T-helper 2 cell treated with Interferon-gamma antibody and Interleukin-4, amounts not matched to agents 5 μg/mL and 100 μg/mL, for 36 hours (primary cell): ENCODE measurements around the gene LYPD6B.

ENCODE experiments used
- DNase-seq: peaks from one replicate; pipeline ENCODE4 v3.0.0; 2021; ENCODE audit warnings: low spot score
- H3K27ac Mint-ChIP-seq: one replicate; pipeline ENCODE4 v1.8.0; 2021; ENCODE audit warnings: mild to moderate bottlenecking, mixed read lengths
- H3K27me3 Mint-ChIP-seq: one replicate; pipeline ENCODE4 v1.8.0; 2021; ENCODE audit warnings: low read depth, mixed read lengths
- H3K36me3 Mint-ChIP-seq: one replicate; pipeline ENCODE4 v1.8.0; 2021; ENCODE audit warnings: low read depth, mixed read lengths
- H3K4me1 Mint-ChIP-seq: one replicate; pipeline ENCODE4 v1.8.0; 2021; ENCODE audit warnings: low read depth, mixed read lengths
- H3K4me3 Mint-ChIP-seq: one replicate; pipeline ENCODE4 v1.8.0; 2022; ENCODE audit warnings: mild to moderate bottlenecking, moderate library complexity, mixed read lengths
- H3K9me3 Mint-ChIP-seq: one replicate; pipeline ENCODE4 v1.8.0; 2021; ENCODE audit warnings: mixed read lengths

The LYPD6B gene

DNA sequence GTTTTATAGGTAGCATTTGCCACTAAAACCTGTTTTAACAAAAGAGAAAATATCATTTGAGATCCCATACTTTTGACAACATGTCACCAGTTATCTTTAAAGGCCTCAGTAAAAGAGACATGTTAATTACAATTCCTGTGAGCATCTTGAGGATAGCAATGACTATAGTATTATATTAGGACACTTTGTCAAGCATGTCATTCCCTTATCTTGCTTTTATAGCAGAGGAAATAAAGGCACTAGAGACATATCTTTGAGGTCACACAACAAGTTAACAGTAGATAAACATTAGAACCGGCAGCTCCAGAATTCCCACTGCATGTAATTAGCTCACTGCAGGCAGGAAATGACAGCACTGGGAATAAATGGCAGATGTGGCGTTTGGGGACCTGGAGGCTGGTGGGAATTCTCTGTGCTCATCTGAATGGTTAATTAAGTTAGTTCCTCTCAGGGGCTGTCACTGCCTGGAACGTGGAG lies 25.9 kb downstream of the LYPD6B start:
- peaks cover 9% of the 10 kb centered on the region for H3K4me1 Mint-ChIP-seq

DNA sequence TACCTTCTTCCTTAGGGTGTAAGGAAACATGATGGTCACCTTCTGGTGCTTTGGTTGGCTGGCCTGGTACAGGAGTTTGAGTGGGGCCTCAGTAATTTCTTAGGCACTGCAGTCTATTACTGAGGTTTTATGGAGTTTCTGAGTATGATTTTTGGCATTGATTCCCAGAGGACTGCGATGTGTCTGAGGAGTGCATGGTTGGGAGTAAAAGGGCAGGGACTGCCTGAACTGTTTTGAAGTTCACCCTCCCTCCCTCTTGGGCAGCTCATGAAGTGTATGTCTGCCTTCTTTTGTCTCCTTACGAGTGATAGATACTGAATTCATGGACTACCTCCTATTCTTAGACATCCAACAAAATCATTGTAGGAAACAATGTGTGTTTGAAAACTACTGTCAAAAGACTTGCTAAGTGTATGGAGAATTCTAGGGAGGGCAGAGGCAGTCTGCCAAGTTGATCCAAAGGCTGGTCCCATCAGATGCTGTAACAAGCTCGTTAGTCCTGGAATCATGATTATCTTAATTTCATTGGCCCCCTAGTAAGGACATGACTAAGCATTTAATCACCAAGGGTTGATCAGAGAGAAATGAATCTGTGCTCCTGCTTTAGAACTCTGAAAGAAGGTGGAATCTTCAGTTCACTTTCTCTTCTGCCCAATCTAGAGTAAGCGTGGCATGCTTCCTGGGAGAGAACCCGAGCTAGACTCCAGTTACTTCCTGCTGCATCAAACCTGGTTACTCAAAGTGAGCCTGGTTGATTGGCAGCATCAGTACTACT lies 26.5 kb downstream of the LYPD6B start:
- H3K4me1 Mint-ChIP-seq = peaks cover 15% of the 10 kb centered on the region
- H3K36me3 Mint-ChIP-seq = no peaks in the 10 kb centered on the region
- H3K27me3 Mint-ChIP-seq = peaks cover 9% of the 10 kb centered on the region
- no peaks in the 10 kb centered on the region for H3K9me3 Mint-ChIP-seq
- no peak overlapping the region for H3K27ac Mint-ChIP-seq
- H3K4me3 Mint-ChIP-seq = no peak overlapping the region
- no peak for DNase-seq

More for the DNA sequence above, 25.9 kb downstream of the LYPD6B start:
- H3K36me3 Mint-ChIP-seq = no peaks in the 10 kb centered on the region
- DNase-seq = no peak
- no peak overlapping the region for H3K27ac Mint-ChIP-seq
- H3K27me3 Mint-ChIP-seq = peaks cover 12% of the 10 kb centered on the region
- H3K4me3 Mint-ChIP-seq = no peak overlapping the region
- H3K9me3 Mint-ChIP-seq = no peaks in the 10 kb centered on the region

DNA sequence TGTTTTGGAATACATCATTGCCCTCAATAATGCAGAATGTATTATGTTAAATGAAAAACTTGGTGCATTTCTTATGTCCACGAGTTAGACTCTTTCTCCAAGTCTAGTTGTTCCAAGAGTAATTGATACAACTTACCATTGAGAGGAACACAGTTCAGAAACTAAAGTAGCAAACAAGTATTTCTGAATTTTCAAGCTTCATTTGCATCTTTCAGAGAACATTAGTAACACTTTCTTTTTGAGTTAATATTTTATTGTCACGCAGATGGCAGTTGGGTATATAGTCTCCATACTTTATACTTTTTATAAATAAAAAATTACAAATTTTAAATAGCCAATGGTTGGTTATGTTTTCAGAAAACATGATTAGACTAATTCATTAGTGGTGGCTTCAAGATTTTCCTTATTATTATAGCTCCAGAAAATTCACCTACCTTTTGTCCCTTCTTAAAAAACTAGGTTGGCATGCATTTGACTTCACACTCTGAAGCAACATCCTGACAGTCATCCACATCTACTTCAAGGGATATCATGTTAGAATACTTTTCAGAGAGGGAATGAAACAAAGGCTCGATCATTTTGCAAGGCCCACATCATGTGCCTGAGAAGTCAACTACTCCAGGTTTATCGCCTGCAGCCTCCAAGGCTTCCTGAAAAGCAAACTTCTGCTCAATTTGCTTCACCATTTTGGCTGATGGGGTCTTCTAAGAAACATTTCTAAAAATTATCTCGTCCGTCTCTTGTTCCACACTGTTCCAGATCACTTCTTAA lies 29.9 kb downstream of the LYPD6B start:
- no peaks in the 10 kb centered on the region for H3K36me3 Mint-ChIP-seq
- H3K9me3 Mint-ChIP-seq = no peaks in the 10 kb centered on the region
- H3K4me1 Mint-ChIP-seq = peaks cover 24% of the 10 kb centered on the region
- peaks cover 20% of the 10 kb centered on the region for H3K27me3 Mint-ChIP-seq
- peak overlapping the region; percentile 25 for H3K4me3 Mint-ChIP-seq
- no peak for DNase-seq
- peak overlapping the region; percentile 64 for H3K27ac Mint-ChIP-seq

DNA sequence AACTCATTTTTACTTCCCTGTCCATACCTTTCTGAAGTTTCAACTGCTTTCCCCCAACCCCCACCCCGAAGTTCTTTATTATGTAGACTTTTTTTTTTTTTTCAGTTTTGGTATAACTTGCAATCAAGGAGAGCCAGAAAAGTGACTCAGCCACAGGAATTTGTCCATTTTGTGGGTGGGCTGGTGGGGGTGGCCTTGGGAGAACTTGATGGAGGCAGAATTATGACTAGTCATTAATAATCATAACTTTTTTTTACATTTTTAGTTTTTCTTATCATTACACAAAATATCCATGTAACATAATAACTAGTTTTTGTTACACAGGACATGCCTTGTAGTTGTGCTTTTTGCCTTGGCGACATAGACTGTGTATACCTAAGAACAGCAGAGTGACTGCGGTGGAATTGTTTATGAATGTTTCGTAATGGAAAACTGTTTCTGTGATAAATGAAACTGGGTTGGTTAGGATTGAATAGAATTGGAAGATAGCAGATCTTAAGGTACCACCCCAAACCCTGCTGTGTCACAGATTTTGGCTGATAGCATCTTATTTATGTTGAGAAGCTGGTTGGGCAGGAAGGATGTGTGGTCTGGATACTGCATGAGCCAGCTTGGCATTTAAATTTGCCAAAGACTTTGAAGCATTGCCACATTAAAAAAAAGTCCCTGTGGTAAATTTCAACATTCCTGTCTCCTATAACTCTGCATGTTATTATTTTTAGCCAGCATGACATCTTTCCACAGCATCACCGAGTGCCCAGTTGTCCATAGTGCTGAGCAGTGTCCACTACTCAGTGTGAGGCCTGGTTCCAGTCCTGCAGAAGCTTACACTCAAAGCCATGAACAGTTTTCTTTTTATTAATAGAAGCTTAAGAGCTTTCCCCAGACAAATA lies 30.7 kb downstream of the LYPD6B start:
- Mint-ChIP-seq H3K27ac (peak overlapping the region; percentile 67), H3K4me1 (peaks cover 24% of the 10 kb centered on the region), H3K9me3 (no peaks in the 10 kb centered on the region), H3K4me3 (peak overlapping the region; percentile 29), H3K36me3 (no peaks in the 10 kb centered on the region), H3K27me3 (peaks cover 26% of the 10 kb centered on the region)
- peak; percentile 70 for DNase-seq

DNA sequence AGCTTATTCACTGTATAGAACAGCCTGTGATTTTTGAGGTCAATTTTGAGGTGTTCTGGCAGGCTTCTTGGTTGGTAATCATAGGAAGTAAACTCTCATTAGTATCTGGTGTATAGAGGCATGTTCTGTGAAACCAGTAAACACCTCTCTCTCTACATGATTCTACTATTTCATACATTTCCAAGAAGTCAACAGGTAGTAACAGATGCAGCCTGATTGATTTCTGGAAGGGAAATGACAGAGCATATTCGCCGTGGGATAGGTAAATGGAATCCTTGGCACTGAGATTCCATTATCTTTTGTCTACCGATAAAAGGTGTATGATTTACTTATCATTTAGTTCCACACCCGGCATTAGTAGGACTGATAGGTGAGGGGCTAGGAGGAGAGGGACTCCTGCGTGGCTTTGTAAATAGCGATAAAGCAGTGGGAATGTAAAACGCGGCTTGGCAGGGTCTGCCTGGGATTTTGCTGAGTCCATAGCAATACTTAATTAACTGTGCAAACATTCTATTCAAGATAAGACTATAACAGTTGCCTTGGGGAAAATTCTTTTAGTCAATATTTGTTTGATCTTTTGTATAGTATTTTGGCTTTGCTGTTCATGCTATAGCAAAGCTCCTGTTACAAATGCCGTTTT lies 32.3 kb downstream of the LYPD6B start:
- H3K9me3 Mint-ChIP-seq = no peaks in the 10 kb centered on the region
- DNase-seq = no peak
- H3K4me3 Mint-ChIP-seq = no peak overlapping the region
- no peak overlapping the region for H3K27ac Mint-ChIP-seq
- H3K4me1 Mint-ChIP-seq = peaks cover 24% of the 10 kb centered on the region
- H3K27me3 Mint-ChIP-seq = peaks cover 31% of the 10 kb centered on the region
- no peaks in the 10 kb centered on the region for H3K36me3 Mint-ChIP-seq

DNA sequence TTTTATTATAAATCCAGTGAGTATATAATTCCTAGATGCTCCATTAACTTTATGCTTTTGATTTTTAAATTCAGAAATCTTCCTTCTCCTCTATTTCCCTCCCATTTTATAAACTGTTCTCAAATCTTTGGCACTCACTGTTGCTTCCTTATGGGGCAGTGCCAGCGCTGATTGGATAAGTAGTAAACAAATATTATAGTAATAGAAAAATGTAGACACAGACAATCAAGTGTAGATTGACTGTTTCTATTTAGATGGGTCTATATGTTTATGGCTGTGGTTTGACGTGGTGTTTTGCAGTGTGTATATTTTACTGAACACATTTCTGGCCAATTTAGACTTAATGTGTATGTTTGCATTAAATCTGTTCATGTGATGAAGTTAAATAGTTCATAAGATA lies 36.6 kb downstream of the LYPD6B start:
- Mint-ChIP-seq H3K4me3 (no peak overlapping the region), H3K4me1 (peaks cover 8% of the 10 kb centered on the region), H3K9me3 (no peaks in the 10 kb centered on the region), H3K36me3 (no peaks in the 10 kb centered on the region), H3K27ac (no peak overlapping the region), H3K27me3 (peaks cover 41% of the 10 kb centered on the region)
- DNase-seq = no peak

DNA sequence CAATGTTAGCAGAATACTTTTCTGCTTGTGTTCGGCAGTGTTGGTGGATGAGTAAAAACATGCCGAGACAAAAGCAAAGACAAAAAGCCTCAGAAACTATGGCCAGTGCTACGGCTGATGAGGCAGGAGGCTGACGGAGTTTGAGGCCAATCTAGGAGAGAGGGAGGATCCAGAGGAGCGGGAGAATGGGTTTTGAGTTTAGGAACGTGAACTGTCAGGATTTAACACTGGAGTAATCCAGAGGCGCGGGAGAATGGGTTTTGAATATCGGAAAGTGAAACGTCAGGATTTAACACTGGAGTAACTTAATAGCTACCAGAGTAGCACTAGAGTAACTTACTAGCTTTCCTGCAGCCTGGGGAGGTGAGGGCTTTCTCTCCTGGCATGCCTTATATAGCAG lies 37.4 kb downstream of the LYPD6B start:
- H3K9me3 Mint-ChIP-seq = no peaks in the 10 kb centered on the region
- H3K4me1 Mint-ChIP-seq = peaks cover under 1% of the 10 kb centered on the region
- H3K36me3 Mint-ChIP-seq = no peaks in the 10 kb centered on the region
- peaks cover 35% of the 10 kb centered on the region for H3K27me3 Mint-ChIP-seq
- DNase-seq = no peak
- H3K4me3 Mint-ChIP-seq = no peak overlapping the region
- H3K27ac Mint-ChIP-seq = no peak overlapping the region

DNA sequence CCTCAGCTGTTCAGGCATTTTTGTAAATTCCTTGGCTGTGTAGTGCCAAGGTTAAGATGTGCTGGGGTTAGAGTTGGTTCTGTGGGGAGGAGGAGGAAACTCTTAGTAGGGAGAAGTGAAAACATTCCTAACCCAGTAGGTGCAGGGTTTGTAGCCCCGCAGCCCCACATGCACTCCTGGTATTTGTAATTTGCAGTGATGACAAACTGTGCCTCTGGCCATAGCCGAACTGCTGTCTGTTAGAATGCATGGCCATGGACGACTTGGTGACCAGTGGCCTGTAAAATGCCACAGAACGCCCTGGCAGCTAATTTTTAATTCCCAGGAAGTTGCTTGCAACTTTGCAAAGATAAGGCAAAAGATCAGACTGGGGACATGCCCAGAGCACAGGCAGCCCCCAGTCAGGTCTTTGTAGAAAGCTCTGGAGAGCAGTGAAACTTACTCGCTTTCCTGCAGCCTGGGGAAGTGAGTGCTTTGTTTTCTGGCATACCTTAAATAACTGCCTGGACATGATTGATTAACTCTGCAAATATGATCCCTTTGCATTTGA lies 38.4 kb downstream of the LYPD6B start:
- no peak for DNase-seq
- no peak overlapping the region for H3K27ac Mint-ChIP-seq
- H3K4me3 Mint-ChIP-seq = no peak overlapping the region
- peaks cover 40% of the 10 kb centered on the region for H3K27me3 Mint-ChIP-seq
- H3K4me1 Mint-ChIP-seq = no peaks in the 10 kb centered on the region
- H3K36me3 Mint-ChIP-seq = no peaks in the 10 kb centered on the region
- H3K9me3 Mint-ChIP-seq = no peaks in the 10 kb centered on the region

DNA sequence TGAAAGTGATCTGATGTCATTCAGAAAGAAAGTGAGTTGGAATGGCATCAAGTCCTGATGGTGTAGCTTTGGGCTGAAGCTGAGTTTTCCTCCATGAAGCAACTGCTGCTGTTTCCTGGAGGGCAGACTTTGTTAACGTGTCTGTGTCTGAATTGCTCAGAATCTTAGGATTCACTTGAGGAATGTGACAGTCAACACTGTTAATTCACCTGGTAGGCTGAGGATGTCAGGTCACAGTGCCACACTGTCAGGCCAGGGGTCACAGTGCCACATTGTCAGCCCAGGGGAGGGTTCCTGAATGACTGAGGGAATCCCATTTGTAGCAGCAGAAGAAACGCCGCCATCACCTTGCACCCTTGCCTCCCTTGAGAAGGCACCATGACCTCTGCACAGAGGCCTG lies 39.4 kb downstream of the LYPD6B start:
- Mint-ChIP-seq H3K27ac (no peak overlapping the region), H3K4me3 (no peak overlapping the region), H3K9me3 (no peaks in the 10 kb centered on the region), H3K27me3 (peaks cover 38% of the 10 kb centered on the region), H3K4me1 (no peaks in the 10 kb centered on the region), H3K36me3 (no peaks in the 10 kb centered on the region)
- no peak for DNase-seq

DNA sequence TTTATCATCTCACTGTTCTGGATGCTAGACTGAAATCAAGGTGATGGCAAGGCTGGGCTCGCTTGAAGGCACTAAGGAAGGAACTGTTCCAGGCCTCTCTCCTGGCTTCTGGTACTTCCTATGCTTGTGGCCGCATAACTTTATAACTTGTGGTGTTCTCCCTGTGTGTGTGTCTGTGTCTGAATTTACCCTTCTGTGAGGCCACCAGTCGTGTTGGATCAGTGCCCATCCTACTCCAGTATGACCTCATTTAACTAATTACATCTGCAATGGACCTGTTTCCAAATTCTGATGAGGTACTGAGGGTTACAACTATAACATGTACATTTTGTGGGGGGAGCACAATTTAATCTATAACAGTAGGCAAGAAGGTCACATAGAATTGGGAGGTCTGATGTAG lies 41.6 kb downstream of the LYPD6B start:
- peaks cover 32% of the 10 kb centered on the region for H3K27me3 Mint-ChIP-seq
- H3K36me3 Mint-ChIP-seq = no peaks in the 10 kb centered on the region
- no peak overlapping the region for H3K4me3 Mint-ChIP-seq
- H3K4me1 Mint-ChIP-seq = no peaks in the 10 kb centered on the region
- H3K27ac Mint-ChIP-seq = no peak overlapping the region
- DNase-seq = no peak
- no peaks in the 10 kb centered on the region for H3K9me3 Mint-ChIP-seq

DNA sequence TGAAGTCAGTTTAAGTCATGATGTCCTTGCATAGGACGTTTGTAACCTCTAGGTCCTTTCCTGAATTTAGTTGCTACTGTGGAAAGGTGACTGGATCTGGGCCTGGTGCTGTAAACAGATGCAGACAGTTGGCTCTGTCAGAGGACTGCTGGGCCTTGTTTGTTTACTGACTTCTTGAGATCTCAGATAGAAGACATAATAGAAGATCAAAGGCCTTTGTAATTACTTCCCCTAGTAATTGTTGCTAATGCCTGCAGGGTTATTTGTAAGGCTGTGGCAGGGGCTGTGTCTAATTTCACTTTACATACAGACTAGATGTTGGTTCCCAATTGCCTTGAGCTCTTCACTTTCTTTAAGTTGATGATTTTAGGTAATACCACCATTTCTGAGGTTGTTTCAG lies 42.5 kb downstream of the LYPD6B start:
- Mint-ChIP-seq H3K4me1 (no peaks in the 10 kb centered on the region), H3K9me3 (no peaks in the 10 kb centered on the region), H3K27me3 (peaks cover 32% of the 10 kb centered on the region), H3K4me3 (no peak overlapping the region), H3K27ac (no peak overlapping the region), H3K36me3 (no peaks in the 10 kb centered on the region)
- no peak for DNase-seq

DNA sequence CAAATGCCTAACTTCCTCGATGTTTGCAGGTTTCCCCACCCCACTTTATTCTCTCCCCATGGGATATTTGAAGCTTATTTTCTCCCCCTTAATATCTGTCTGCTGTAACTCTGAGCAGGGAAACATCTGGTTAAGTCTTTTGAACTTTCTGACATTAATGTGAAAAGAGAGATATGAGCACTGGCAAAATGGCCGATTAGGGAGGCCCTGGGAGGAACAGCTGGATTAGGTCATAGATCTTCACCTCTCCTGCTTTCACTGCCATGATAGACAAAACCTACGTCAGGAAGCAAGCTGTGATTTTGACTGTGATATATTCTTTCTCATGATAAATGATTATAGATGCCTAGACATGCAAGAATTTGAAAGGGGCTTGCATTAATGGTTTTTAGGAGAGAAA lies 43.6 kb downstream of the LYPD6B start:
- Mint-ChIP-seq H3K4me3 (no peak overlapping the region), H3K9me3 (no peaks in the 10 kb centered on the region), H3K27me3 (peaks cover 29% of the 10 kb centered on the region), H3K27ac (no peak overlapping the region), H3K36me3 (no peaks in the 10 kb centered on the region), H3K4me1 (no peaks in the 10 kb centered on the region)
- DNase-seq = no peak

DNA sequence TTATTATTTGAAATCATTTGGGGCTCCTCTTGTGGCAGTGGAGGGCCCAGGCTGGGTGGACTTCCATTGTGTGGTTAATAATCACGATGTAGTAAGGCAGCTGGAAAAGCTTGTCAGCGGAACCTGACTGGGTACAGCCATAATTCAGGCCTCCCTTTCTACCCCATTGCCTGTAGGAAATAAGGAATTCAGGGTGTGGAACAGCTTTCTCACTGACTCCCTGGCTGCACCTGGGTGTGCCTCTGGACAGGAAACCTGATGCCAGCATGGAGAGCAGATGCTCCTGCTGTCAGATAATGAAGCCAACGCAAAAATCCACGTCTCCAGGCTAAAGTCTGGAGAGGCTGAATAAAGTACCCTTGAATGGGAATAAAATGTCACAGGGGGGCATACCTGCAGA lies 44.2 kb downstream of the LYPD6B start:
- H3K27me3 Mint-ChIP-seq = peaks cover 30% of the 10 kb centered on the region
- H3K4me3 Mint-ChIP-seq = no peak overlapping the region
- no peaks in the 10 kb centered on the region for H3K9me3 Mint-ChIP-seq
- H3K36me3 Mint-ChIP-seq = no peaks in the 10 kb centered on the region
- H3K27ac Mint-ChIP-seq = no peak overlapping the region
- no peak for DNase-seq
- no peaks in the 10 kb centered on the region for H3K4me1 Mint-ChIP-seq
